ENCODE results near the gene ANKRD27. TPM values are rescaled to one million over a fixed set of nuclear protein-coding genes. Genes with fewer than 3 reads are reported as not detected.
"Not testable (repeated sequence)": the region's sequence is repeated elsewhere in the genome, so short reads cannot be mapped to it uniquely, and the experiment has no call there.

ANKRD27 gene
- total RNA-seq, 1 donor from 2014 or later, result 37.5 TPM

DNA sequence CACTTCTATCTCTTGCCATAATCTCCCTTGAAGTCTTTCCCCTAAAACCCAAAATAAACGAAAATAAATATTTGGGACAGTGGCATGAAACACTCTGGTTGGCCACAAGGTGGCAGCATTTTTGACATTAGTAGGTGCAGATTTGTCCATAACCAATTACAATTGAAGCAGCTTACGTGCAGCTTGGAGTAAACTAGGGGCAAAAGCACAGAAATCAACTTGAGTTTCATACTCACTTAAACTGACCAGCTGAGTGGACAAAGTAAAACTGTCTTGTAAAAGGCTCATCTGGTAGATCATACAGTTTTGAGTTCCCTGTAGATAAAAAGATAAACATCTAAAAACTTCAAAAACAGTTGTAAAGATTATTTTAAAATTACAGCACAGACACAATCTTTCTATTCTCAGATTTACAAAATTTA is 75.2 kb downstream of the ANKRD27 start:
- DNase-seq (ENCODE audit: low read depth), result peak; percentile 67

DNA sequence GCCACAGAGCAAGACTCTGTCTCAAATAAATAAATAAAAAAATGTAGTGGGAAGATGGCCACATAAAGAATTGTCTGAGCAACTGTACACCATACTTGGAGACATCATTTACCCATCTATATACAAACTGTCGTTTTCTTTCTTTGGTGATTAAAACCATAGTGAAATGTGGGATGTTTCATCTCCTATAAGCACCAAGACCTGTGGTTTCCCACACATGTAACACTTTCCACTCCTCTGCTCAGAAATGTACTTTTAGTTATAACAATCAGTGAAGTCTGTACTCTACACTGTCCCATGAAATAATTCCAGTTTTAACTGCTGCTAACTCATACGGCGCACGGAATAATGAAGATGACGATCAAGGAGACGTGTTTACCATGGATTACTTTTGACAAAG is 75.7 kb downstream of the ANKRD27 start:
- DNase-seq (ENCODE audit: low read depth), result no peak

DNA sequence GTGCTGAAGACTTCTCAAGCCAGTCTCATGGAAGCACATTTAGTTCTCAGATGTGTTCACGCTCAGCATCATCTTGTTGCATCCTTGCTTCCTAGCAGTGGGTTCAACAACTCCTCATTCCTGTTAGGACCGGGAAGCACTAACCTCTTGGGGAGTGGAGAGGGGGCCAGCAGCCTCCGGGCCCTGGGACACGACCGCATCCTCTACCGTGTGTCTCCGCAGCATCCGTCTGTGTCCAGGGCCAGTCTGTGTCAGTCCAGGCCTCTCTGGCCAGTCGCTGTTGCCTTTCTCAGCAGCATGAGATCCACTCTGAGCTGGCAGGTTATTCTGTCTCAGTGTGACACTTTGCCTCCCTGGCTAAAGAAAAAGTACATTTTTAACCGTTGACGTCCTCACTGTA is 77.0 kb downstream of the ANKRD27 start:
- DNase-seq (ENCODE audit: low read depth), result no peak

DNA sequence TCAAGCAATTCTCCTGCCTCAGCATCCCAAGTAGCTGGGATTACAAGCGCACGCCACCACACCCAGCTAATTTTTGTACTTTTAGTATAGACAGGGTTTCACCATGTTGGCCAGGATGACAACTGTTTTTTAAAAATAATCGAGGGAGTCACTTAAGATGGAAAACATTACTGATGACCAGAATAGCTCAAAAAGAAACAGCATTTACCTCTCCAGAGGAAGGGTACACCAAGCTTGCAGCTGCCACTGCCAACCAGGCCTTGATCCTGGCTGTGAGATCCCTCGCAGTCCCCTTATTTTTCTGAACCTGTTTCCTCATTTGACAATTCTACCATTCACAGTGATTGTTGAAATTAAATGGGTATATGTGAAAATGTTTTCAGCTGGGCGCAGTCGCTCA is 79.5 kb downstream of the ANKRD27 start:
- no peak for DNase-seq (ENCODE audit: low read depth)

DNA sequence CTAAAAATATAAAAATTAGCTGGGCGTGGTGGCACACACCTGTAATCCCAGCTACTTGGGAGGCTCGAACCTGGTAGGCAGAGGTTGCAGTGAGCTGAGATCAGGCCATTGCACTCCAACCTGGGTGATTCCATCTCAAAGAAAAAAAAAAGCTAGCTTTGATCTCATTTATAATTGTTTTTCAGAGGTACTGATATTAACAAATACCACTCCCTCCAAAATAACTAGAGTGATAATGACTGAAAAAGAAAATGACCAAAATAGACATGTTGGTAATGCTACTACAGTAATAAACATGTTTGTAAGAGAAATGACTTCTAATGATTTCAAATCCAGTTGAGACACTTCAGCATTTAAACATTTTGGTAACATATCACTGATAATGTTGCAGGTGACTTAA is 81.0 kb downstream of the ANKRD27 start:
- no peak for DNase-seq (ENCODE audit: low read depth)

DNA sequence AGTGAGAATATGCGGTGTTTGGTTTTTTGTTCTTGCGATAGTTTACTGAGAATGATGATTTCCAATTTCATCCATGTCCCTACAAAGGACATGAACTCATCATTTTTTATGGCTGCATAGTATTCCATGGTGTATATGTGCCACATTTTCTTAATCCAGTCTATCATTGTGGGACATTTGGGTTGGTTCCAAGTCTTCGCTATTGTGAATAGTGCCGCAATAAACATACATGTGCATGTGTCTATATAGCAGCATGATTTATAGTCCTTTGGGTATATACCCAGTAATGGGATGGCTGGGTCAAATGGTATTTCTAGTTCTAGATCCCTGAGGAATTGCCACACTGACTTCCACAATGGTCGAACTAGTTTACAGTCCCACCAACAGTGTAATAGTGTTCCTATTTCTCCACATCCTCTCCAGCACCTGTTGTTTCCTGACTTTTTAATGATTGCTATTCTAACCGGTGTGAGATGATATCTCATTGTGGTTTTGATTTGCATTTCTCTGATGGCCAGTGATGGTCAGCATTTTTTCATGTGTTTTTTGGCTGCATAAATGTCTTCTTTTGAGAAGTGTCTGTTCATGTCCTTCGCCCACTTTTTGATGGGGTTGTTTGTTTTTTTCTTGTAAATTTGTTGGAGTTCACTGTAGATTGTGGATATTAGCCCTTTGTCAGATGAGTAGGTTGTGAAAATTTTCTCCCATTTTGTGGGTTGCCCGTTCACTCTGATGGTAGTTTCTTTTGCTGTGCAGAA is 87.1 kb downstream of the ANKRD27 start:
- not testable (repeated sequence) for DNase-seq (ENCODE audit: low read depth)

DNA sequence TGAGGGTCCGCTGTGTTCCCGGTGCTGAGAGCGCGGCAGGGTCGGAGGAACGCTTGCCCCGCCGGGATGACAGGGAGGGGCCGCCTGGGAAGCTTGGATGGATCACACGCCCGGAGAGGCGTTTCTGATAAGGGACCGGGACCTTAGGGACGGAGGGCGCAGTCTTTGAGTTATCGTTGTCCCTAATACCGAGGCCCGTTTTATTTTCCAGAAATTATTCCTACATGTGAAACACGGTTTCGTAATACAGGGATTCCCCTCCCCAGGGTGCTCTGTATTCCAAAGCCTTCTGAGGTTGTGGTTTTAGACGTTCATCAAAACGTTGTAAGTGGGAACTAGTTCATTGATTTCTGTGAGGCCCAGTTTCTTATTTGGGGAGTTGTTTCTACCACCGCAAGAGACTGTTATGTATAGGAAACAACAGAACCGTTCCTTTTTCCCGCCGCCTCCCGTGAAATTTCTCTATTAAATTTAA is 93.2 kb downstream of the ANKRD27 start:
- DNase-seq (ENCODE audit: low read depth), result peak; percentile 81

DNA sequence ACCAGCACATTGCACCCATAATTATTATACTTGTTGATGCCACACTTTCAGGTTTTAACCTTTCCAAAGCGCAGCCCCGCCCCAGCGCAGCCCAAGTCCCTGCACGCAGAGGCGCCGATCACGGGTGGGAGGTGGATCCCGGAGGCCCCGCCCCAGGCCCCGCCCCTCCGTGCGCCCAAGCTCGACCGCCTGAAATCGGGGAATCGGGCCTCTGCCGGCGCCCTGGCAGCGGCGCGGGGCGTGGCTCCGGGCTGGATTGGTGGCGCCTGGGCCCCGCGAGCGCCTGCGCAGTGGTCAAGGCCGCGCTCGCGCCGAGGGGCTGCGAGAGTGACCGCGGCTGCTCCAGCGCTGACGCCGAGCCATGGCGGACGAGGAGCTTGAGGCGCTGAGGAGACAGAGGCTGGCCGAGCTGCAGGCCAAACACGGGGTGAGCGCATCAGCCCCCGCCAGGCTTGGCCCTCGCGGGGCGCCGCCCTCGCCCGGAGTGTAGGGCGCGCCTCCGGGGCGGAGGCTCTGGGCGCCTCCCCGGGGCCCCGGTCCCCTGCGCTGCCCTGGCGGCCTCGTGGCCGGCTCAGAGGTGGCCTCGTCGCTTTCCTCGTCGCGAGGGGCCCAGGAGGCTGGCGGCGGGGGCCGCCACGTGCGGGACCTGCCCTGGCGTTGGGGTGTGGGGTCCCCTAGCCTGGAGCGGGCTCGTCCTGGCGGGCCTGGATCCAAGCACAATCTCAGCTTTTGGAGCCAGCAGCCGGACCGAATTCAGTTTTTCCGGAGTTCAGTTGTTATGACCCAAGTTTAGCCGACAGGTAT is 93.9 kb downstream of the ANKRD27 start, which contains the start of gene PDCD5:
Gene PDCD5 (plus strand): TSS at position 290 of the 804 bp plus-strand sequence. CDS start 72 bp downstream, at position 362.
- peak; percentile 78 for DNase-seq (ENCODE audit: low read depth)

DNA sequence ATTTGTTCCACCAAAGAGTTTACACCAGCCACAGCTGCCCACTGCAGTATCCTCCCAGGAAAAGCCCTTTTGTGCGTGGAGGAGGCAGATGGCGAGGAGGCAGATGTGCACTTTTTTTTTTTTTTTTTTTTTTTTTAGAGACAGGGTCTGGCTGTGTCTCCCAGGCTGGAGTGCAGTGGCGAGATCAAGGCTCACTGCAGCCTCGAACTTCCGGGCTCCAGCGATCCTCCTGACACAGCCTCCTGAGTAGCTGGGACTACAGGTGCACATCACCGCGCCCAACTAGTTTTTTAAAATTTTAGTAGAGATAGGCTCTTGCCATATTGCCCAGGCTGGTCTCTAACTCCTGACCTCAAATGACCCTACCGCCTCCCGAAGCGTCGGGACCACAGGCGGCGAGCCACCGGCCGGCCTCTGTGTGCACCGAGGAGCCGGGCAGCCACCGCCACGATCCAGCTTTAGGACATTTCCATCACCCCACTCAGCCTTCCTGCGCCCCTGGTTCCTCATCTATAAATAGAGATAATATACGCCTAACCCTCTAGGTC is 94.6 kb downstream of the ANKRD27 start:
- no peak for DNase-seq (ENCODE audit: low read depth)

DNA sequence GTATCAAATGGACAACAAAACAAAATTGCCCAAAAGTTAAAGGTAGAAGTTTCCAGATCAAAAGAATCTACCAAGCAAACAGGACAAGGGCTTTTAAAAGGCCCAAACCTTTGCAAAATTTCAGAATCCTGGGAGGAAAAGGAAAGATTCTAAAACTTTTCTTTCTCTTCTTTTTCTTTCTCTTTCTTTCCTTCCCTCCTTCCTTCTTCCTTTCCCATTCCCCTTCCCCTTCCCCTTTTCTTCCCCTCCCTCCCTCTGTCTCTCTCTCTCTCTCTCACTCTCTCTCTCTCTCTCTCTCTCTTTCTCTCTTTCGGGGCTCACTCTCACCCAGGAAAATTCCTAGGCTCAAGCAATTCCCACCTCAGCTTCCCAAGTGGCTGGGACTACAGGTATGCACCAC is 98.2 kb downstream of the ANKRD27 start:
- DNase-seq (ENCODE audit: low read depth), result no peak

DNA sequence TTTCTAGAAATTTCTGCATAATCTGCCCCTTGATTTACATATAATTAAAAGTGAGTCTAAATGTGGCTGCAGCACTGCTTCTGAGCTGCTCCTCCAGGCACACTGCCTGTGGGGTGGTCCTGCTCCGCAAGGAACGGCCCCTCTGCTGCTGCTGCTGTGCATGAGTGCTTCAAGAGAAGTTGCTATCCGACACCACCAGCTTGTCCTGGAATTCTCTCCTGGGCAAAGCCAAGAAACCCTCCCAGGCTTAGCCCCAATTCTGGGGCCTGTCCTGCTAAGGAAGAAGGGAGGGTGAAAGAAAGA is 101.5 kb downstream of the ANKRD27 start:
- DNase-seq (ENCODE audit: low read depth), result no peak

DNA sequence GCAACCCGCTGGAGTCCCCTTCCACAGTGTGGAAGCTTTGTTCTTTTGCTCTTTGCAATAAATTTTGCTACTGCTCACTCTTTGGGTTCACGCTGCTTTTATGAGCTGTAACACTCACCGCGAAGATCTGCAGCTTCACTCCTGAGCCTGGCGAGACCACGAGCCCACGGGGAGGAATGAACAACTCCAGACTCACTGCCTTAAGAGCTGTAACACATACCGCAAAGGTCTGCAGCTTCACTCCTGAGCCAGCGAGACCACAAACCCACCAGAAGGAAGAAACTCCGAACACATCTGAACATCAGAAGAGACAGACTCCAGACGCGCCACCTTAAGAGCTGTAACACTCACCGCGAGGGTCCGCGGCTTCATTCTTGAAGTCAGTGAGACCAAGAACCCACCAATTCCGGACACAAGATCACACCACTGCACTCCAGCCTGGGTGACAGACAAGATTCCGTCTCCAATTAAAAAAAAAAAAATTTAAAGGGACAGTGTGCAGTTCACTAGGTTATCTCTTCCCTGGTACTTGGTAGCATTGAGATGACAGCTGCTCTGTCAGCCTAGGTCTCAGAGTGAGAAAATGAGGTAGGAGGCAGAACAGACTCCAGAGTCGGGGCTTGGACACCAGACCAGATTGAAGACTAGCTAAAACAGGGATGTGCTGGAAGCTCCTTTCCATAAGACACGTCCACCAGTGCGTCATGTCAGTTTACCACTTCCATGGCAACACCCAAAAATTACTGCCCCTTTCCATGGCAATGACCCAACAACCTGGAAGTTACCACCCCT is 102.1 kb downstream of the ANKRD27 start:
- DNase-seq (ENCODE audit: low read depth), result not testable (repeated sequence)

DNA sequence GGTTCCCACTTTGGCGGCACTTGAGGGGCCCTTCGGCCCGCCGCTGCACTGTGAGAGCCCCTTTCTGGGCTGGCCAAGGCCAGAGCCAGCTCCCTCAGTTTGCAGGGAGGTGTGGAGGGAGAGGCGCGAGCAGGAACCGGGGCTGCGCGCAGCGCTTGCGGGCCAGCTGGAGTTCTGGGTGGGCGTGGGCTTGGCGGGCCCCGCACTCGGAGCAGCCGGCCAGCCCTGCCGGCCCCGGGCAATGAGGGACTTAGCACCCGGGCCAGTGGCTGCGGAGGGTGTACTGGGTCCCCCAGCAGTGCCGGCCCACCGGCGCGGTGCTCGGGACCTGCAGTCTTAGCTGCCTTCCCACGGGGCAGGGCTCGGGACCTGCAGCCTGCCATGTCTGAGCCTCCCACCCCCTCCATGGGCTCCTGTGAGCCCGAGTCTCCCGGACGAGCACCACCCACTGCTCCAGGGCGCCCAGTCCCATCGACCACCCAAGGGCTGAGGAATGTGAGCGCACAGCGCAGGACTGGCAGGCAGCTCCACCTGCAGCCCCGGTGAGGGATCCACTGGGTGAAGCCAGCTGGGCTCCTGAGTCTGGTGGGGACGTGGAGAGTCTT is 103.4 kb downstream of the ANKRD27 start:
- DNase-seq (ENCODE audit: low read depth), result not testable (repeated sequence)

DNA sequence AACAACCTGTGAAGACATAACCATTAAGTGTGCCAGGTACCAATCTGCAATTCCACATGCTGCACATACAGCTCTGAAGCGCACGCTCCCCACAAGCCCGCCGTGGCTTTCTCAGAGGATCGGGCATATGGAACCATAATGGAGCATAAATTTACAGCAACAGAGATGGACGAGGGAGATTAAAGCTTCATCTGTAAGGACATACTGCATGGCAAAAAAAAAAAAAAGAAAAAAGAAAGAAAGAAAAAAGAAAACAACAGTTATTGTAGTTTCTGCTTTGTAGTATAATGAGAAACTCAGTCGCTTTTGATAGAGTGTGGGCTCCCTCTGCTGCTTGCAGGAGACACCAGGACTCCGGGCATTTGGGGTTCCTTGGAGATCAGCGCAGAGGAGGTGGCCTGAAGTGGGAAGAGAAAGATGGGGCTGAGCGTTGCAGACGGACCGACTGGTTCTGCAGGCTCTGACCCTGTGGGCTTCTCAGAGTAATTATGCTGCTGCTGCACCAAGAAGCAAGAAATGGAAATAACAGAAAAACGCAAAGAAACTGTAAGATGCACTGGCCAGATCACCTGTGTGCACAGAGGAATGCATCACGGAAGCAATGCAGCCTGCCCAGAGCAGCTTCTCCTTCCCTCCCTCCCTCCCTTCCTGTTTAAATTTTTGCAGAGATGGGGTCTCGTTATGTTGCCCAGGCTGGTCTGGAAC is 104.7 kb downstream of the ANKRD27 start:
- peak; percentile 36 for DNase-seq (ENCODE audit: low read depth)

DNA sequence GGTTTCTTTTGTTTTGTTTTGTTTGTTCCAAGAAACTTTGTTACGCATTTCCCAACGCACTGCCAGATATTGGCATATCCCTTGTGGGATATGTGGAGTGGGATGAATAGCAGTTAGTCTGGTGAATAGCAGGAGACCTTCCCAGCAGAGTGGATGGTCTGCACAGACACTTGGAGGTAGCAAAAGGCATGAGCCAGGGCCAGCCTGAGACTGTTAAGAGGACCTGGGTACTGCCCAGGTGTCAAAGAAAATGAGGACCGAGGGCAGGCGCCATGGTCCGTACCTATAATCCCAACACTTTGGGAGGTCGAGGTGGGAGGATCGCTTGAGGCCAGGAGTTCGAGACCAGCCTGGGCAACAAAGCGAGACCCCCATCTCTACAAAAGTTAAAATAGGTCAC is 107.5 kb downstream of the ANKRD27 start:
- no peak for DNase-seq (ENCODE audit: low read depth)

DNA sequence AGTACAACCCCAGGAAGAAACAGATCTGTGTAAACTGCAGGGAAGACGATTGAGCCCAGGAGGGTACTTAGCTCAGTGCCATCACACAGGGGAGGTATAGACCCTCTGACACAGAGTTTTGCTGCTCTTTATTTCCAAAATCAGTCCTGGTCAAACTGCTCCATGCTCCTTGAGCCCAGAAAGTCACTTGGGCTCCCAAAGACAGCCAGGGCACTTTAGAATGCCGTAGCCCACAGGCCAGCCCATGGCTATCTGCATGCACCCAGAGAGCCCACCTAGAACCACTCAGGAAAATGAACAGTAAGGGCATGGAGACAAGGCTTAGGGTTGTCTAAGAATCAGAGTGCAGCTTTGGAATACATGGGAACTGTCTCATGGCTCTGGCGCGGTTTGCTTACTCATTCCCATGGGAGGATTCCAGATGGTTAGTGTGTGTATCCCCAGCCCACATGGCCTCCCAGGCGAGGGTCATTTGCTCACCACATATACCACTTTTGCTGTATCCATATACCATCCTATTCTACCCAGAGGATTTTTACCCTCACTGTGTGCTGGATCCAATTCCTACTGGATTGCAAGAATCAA is 108.6 kb downstream of the ANKRD27 start:
- DNase-seq (ENCODE audit: low read depth), result no peak

DNA sequence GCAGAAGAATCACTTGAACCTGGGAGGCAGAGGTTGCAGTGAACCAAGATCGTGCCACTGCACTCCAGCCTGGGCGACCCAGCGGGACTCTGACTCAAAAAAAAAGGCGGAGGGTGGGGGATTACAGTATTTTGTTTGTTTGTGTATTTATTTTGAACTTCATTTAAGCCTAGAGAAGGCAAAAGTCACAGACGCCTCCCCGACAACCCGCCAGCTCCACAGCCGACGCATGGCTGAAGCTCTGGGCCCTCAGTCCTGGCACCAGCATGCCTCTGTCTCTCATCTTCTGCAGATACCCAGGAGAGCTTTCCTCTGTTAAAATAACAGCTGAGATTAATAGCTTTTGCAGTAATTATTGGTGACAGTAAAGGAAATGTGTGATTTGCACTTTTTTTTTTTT is 111.2 kb downstream of the ANKRD27 start:
- no peak for DNase-seq (ENCODE audit: low read depth)

DNA sequence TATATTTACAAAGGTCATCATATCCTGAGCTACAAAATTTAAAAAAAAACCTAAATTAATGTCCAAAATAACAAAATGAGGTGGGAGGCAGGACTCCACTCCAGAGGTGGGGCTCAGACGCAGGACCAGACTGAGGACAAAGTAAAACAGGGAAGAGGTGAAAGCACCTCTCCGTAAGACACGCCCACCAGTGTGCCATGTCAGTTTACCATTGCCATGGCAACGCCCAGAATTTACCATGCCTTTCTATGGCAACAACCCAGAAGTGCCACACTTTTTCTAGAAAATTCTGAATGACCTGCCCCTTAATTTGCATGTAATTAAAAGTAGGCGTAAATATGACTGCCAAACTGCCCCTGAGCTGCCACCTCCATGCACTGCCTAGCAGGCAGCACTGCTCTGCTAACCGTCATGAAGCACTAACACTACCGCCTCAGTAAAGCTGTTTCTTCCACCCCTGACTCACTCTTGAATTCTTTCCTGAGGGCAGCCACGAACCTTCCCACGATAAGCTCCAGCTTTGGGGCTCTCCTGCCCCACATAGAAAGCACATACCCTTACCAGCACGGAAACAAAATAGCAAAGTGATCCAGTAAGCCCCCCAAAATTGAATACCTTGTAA is 116.3 kb downstream of the ANKRD27 start:
- DNase-seq (ENCODE audit: low read depth), result no peak

DNA sequence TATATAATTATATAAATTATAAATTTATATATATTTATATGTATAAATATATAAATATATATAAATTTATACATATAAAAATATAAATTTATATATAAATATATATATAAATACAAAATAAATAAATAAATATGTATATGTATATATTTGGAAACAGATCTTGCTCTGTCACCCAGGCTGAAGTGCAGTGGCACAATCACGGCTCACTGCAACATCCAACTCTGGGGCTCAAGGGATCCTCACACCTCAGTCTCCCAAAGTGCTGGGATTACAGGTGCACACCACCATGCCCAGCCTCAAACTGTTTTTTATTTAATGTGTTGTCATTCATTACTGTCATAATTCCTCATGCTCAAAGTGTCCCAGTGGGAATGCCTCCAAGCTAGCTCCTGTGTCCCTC is 119.2 kb downstream of the ANKRD27 start:
- no peak for DNase-seq (ENCODE audit: low read depth)

DNA sequence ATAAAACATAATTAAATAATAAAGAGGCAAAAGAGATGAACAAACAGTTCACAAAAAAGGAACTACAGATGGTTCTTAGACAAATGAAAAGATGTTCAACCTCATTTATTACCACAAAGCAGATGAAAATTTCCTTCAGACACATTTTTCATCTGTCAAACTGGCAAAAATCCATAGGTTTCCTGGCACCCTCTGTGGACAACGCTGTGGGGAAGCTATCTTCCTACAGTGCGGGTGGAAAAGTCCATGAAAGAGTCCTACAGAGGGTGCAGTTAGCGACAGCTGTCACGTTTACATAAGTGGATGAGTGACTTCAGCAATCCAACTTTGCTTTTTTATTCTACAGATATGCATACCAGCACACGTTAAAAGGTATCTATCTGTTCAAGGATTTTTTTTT is 124.3 kb downstream of the ANKRD27 start:
- no peak for DNase-seq (ENCODE audit: low read depth)

All from renal cortical epithelial cell (primary cell).